ENCODE measurements around the gene SNRNP48.

GRCh38 chr6:7554533-7555275 is 35.3 kb upstream of the SNRNP48 start:
- no peak for TF ChIP-seq SP1 (CRISPR knock-in tag; conservative IDR thresholded peaks at IDR 0.05)
- TF ChIP-seq, protein P1, sequence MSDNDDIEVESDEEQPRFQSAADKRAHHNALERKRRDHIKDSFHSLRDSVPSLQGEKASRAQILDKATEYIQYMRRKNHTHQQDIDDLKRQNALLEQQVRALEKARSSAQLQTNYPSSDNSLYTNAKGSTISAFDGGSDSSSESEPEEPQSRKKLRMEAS (CRISPR knock-in tag; IDR thresholded peaks at IDR 0.05), result no peak
- TF ChIP-seq CTCF (IDR thresholded peaks at IDR 0.05), result no peak
- TF ChIP-seq EMX1 (CRISPR knock-in tag; IDR thresholded peaks at IDR 0.05), result no peak
- TF ChIP-seq ZNF121 (CRISPR knock-in tag; IDR thresholded peaks at IDR 0.05), result no peak
- TF ChIP-seq TCF7 (CRISPR knock-in tag; IDR thresholded peaks at IDR 0.05; ENCODE audit: low read depth), result no peak
- no peak for TF ChIP-seq FOXP1 (CRISPR knock-in tag; IDR thresholded peaks at IDR 0.05; ENCODE audit: borderline replicate concordance)
